Stimulated activated CD4-positive, alpha-beta T cell treated with anti-CD3 and anti-CD28 coated beads, Interleukin-1b, Interleukin-23, amount 100 ng/mL, for 1 hour (primary cell): ENCODE data around the gene TGFB3.

Source experiments
- DNase-seq, 2 donors: peaks; one replicate each; pipeline ENCODE4 v3.0.0-alpha.2; 2020; ENCODE audit warnings: low read depth in 2 of 2

Gene TGFB3

DNA sequence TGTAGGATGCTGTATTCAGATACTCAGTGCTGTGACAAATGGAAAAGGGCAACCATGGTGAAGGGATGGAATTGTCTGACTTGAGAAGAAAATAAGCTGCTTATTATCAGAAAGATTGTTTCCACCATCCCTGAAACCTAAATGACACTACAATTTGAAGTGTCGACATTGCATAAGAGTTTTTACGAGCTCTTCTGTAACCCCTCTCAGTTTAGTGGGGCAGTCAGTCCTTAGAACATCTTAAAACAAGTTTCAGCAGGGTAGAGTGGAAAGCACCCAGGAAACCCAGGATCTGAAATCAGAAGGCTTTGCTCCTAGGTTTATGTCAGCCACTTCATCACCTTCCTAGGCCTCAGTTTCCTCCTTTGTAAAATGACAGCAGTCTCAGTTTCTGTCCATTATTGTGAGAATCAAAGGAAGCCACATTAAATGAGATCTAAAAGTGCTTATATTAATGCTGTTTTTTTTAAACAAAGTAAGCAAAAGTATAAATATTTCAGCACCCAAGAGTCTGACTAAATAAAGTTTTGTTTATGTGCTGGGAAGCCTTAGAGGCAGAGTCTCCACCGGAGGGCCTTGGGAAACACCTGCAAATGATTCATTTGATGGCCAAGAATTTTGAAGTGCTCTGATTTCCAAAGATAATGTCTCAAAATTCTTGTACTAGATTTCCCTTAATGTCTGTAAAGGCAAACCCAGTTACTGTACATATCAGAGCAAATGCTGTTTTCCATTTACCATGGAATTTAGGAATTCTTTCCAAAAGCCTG lies 5.6 kb upstream of the TGFB3 start:
- no peak for DNase-seq

- no peak for DNase-seq
Observed at GRCh38 chr14:75986439-75986765, 4.6 kb upstream of the TGFB3 start.

DNA sequence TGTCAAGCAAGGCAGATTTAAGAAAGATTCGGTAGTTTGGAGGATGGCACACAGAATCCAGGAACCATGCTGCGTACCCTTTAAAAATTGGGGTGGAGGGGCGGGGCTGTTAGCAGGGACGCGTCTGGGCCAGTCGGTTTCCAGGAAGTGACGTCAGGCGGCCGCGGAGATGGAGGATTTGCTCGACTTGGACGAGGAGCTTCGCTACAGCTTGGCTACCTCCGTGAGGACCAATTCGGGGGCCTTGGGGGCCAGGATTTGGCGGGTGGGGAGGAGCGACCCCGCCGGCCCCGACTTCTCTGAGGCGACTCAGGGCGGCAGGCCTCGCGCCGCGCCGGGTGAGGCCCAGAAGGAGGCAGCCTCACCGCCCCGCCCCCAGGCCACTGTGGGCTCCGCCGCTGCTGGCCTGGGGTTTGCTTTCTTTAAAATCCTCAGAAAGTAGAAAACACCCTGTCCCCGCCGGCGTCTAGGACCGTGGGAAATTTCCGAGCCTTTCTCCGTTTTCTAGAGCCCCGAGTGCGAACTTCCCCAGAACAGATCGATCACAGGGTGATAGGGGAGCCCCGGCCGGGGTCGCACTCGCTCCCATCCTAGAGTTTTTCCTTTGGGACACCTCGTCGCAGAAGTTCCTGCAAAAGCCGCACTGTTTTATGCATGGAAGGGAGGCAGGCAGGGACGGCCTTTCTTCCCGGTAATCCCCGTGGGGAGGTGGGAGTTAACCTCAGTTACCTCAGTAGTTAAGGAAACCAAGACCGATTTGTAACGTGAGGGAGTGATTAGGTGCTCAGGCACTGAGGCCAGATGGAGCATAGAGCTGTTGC lies 4.0 kb upstream of the TGFB3 start, which contains the start of gene IFT43:
Gene IFT43 (plus strand): TSS at position 146 of the 821 bp plus-strand sequence. CDS start 24 bp downstream, at position 170.
- peak; percentile 69 to 72 for DNase-seq

GRCh38 chr14:75984674-75985073 lies 2.9 kb upstream of the TGFB3 start:
- DNase-seq, result no peak

- DNase-seq, result no peak
Observed at GRCh38 chr14:75983019-75983358, 1.2 kb upstream of the TGFB3 start.

- DNase-seq, result peak; percentile 45 to 62
Observed at GRCh38 chr14:75982266-75983018, 647 bp upstream of the TGFB3 start.

- no peak for DNase-seq
Observed at GRCh38 chr14:75980856-75981255, 939 bp downstream of the TGFB3 start.

DNA sequence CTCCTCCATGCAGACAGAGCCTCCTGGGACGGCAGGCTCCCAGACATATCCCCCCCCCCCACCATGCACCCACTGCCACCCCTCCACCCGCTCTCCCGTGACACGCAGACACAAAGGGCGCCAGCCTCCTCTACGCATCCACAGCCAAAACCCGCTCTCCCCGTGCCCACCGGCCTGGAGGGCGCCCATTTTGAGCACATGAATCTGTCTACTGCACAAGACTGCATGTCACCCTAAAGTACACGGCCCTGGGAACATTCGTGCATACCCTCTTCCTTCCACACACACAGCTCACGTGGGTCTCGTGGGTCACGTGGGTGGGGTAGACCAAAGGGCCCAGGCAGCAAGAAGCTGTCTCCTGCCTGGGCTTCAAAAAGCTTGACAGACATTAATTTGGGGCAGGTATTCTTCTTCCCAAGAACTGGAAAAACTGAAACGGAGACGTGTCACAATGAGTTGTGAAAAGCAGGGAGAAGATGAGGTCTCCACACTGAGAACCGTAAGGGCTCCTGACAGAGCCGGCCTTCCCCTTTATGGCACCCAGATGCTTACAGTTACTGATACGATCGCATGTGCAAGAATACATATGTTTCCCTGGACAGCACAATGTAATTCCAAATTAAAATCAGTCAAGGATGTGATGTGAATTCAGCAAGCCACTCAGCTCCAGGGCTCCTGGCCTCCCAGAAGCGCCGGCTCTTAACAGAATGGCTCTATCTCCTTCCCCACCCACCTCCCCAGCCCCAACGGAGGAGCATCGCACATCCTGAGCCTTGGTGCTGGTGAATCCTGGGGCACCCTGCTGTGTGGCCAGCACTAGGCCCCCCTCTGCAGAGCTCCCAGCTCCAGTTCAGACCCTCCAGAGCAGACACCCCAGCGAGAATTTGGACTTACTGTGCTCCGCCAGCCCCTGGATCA lies 1.9 kb downstream of the TGFB3 start:
- no peak for DNase-seq

DNA sequence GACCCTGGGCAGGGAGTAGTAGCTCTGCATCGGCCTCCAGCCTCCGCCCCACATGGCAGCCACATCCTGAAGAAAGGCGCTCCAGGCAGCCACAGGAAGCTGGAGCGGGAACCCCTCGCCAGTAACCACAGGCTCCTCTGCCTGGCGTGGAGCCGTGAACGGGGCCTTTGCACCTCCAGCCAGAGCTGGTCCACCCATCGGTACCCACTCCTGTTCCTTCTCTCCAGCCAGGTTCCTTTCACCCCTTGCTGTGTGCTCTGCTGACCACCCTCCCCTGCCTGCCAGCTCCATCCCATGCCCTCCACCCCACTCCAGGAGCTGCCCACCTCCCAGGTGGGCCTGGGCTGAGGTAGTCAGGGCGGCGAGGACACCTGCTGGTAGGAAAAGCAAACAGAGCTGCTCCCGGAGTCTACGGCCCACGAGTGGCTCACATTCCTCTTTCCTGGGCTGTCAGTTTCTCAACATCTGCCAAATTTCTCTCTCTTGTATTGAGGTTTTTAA lies 2.7 kb downstream of the TGFB3 start:
- no peak for DNase-seq

DNA sequence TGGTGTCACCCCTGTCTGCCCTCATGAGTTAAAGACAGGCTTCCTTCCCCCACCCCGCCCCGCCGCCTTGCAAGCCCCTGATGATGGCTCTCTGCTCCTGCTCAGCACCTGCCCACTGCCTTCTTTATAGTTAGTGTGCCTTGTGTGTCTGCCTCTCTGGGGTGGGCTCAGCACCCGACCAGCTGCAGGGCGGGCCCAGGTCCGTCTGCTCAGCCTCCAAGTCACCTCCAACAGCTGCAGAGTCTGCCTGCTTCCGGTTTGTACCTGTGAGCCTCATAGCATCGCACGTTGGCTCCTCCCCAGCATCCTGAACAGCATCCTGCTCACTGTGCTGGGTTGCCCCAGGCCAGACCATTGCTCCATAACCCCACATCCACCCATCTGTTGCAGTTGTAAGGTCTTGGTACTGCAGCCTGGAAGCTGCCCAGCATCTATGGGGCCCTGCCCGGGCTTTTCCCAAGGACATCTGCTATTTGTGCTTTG lies 3.5 kb downstream of the TGFB3 start:
- no peak for DNase-seq

DNA sequence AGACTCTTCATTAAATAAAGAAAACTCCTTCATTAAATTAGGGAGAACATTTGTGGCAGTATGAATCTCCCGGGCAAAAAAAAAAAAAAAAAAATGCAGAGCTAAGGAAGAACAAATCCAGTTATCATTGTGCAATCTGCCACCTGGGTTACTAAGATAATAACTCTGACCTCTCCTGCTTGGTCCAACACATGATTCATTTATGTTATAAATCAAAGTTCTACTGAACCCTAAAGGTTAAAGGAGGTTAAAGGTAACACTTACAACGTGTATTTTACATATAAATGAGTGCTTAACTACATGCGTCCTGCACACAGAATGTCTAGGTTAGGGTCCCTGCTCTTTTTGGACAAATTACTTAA lies 4.2 kb downstream of the TGFB3 start:
- no peak for DNase-seq

- no peak for DNase-seq
Observed at GRCh38 chr14:75976826-75977581, 4.8 kb downstream of the TGFB3 start.

DNA sequence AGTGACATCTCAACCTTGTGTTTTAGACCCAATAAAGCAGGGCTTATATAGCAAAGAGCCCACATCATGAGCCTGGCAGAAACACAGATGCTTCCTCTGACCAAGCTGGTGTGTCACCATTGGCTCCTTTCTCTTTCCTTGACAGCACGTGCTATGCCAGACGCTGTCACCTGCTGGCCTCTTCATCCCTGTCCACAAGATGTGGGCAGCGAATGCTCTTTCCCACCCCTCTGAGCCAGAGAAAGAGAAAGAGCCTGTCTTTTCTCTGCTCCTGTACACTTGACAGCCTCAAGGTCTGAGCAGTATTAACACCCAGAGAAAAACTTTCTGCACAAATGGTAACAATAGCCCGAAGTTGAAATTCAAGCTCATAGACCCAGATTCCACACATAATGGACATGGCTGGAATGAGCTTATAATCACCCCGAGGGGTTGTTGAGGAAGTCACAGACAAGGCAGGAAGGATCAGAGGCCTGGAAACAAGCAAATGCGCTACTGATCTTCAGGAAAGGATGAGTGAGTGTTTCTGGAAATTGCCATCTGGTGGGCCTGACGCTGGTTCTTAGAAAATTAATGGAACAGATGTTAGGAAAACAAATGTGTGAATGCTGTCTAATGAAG lies 8.9 kb downstream of the TGFB3 start:
- no peak for DNase-seq

GRCh38 chr14:75971509-75971908 lies 10.3 kb downstream of the TGFB3 start:
- DNase-seq, result no peak

DNA sequence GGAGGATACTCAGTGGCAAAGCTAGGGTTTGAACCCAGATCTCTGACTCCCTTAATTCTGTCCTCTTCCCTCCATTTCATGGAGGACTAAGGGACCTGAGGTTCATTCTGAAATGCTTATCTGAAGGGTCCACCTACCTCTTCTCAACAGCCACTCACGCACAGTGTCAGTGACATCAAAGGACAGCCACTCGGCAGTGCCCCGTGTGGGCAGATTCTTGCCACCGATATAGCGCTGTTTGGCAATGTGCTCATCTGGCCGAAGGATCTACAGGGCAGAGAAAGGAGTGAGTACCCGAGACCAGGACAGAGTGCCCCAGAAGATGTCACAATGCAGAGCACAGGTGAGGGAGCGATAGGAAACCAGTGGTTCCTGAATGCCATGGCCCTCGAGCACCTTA lies 10.8 kb downstream of the TGFB3 start:
- no peak for DNase-seq

GRCh38 chr14:75969891-75970290 lies 11.9 kb downstream of the TGFB3 start:
- no peak for DNase-seq

- no peak for DNase-seq
Observed at GRCh38 chr14:75969126-75969525, 12.7 kb downstream of the TGFB3 start.

DNA sequence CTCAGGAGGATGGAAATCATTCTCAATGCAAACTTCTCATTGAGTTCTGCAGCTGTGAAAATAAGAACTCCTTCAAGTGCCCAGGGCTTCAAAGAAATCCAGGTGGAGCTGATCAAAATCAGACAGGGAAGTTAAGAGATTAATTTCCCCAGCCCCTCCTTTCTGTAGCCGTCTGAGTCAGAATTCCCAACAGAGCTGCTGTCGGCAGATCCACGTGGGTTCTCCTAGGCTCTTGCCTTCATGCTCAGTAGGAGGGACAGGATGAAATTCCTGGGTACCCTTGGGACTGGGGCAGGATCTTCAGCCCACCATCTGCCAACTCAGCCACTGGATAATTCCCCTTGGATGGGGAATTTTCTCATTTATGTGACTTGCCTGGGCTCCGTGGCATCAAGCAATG lies 13.3 kb downstream of the TGFB3 start:
- no peak for DNase-seq

GRCh38 chr14:75967866-75968265 lies 13.9 kb downstream of the TGFB3 start:
- no peak for DNase-seq

- DNase-seq, result no peak
Observed at GRCh38 chr14:75961662-75962061, 20.1 kb downstream of the TGFB3 start.
